Fibroblast of gingiva (primary cell): Measurements from ENCODE around the gene NDUFS6.
"Not testable (repeated sequence)": the region's sequence is repeated elsewhere in the genome, so short reads cannot be mapped to it uniquely, and the experiment has no call there.

Experiments
- DNase-seq: peaks from one replicate; pipeline ENCODE4 v3.0.0-alpha.2; 2011; ENCODE audit warnings: low read depth

Gene NDUFS6

GRCh38 chr5:1834022-1834551 is 32.9 kb downstream of the NDUFS6 start:
- DNase-seq, result no peak

- no peak for DNase-seq
Observed at GRCh38 chr5:1834721-1835429, 33.7 kb downstream of the NDUFS6 start.

- no peak for DNase-seq
Observed at GRCh38 chr5:1835431-1835830, 34.2 kb downstream of the NDUFS6 start.

- no peak for DNase-seq
Observed at GRCh38 chr5:1836176-1836890, 35.1 kb downstream of the NDUFS6 start.

GRCh38 chr5:1836891-1837880 is 36.0 kb downstream of the NDUFS6 start:
- DNase-seq, result no peak

GRCh38 chr5:1838013-1838412 is 36.8 kb downstream of the NDUFS6 start:
- DNase-seq, result no peak

- DNase-seq, result no peak
Observed at GRCh38 chr5:1840071-1840547, 38.9 kb downstream of the NDUFS6 start.

GRCh38 chr5:1840741-1841521 is 39.7 kb downstream of the NDUFS6 start:
- no peak for DNase-seq

- DNase-seq, result no peak
Observed at GRCh38 chr5:1842004-1842819, 41.0 kb downstream of the NDUFS6 start.

- DNase-seq, result not testable (repeated sequence)
Observed at GRCh38 chr5:1843761-1844160, 42.6 kb downstream of the NDUFS6 start.

GRCh38 chr5:1844708-1845436 is 43.7 kb downstream of the NDUFS6 start:
- DNase-seq, result no peak

GRCh38 chr5:1845696-1846095 is 44.5 kb downstream of the NDUFS6 start:
- DNase-seq, result no peak

- DNase-seq, result no peak
Observed at GRCh38 chr5:1846583-1846982, 45.4 kb downstream of the NDUFS6 start.

GRCh38 chr5:1847056-1847455 is 45.8 kb downstream of the NDUFS6 start:
- no peak for DNase-seq

GRCh38 chr5:1847611-1848010 is 46.4 kb downstream of the NDUFS6 start:
- no peak for DNase-seq

GRCh38 chr5:1850324-1851154 is 49.3 kb downstream of the NDUFS6 start:
- no peak for DNase-seq

GRCh38 chr5:1851290-1851934 is 50.2 kb downstream of the NDUFS6 start:
- no peak for DNase-seq

GRCh38 chr5:1852324-1852947 is 51.2 kb downstream of the NDUFS6 start:
- DNase-seq, result no peak
